Thoracic aorta (tissue), 2 donors: Measurements from ENCODE around the gene HOXB9. TPM values are rescaled to one million over a fixed set of nuclear protein-coding genes. Genes with fewer than 3 reads are reported as not detected.
A peak's percentile ranks its signal among the peaks of the same experiment; 100 is the strongest.

ENCODE experiments used
- ATAC-seq: fragments of 150-250 bp; one replicate; pipeline ENCODE4 v1.8.0; 2017; ENCODE audit warnings: low read depth; ENCODE audit not compliant: insufficient number of reproducible peaks, low FRiP score
- DNase-seq: peaks from one replicate; pipeline ENCODE4 v3.0.0-alpha.2; 2020; ENCODE audit warnings: low spot score
- H3K27ac ChIP-seq, 2 donors: fragments of 200-600 bp; sonication (generic); 1 replicate in 1 of 2; 2 replicates in 1 of 2; pipeline ENCODE4 v1.5.1; 2016; ENCODE audit warnings: mild to moderate bottlenecking in 2 of 2, moderate library complexity in 2 of 2
- H3K27me3 ChIP-seq: fragments of 200-600 bp; sonication (generic); replicated peaks from 2 replicates; pipeline ENCODE4 v1.6.0; 2016; ENCODE audit warnings: mild to moderate bottlenecking; ENCODE audit not compliant: insufficient read depth
- H3K36me3 ChIP-seq: fragments of 200-600 bp; sonication (generic); one replicate; pipeline ENCODE4 v1.5.1; 2016
- H3K4me1 ChIP-seq, 2 donors: fragments of 200-600 bp; sonication (generic); 1 replicate in 1 of 2; 2 replicates in 1 of 2; pipeline versions ENCODE4 v1.5.1 to v1.6.0; 2016; ENCODE audit warnings: low read depth in 2 of 2, mild to moderate bottlenecking in 1 of 2; ENCODE audit not compliant: control insufficient read depth in 1 of 2
- H3K4me3 ChIP-seq: fragments of 200-600 bp; sonication (generic); 2 replicates; pipeline ENCODE4 v1.5.1; 2016; ENCODE audit warnings: mild to moderate bottlenecking
- H3K9me3 ChIP-seq: fragments of 200-600 bp; sonication (generic); 2 replicates; pipeline ENCODE4 v1.5.1; 2016
- CTCF ChIP-seq: fragments of 200-600 bp; sonication (generic); IDR thresholded peaks from one replicate; pipeline ENCODE4 v1.5.1; 2019; ENCODE audit warnings: antibody characterized with exemption
- total RNA-seq, 2 donors: library from RNA; depleted of rRNA; stranded (reverse); fragments of >200 nt; gene quantifications; one replicate each; pipeline versions ENCODE4 v1.1.0 to v1.2.3, GENCODE V29; 2016

The HOXB9 gene
- total RNA-seq, 2 donors from 2014 or later = not detected

GRCh38 chr17:48613862-48614694 lies 12.1 kb downstream of the HOXB9 start:
- peaks cover 19% of the 10 kb centered on the region for H3K27me3 ChIP-seq
- H3K4me3 ChIP-seq = peak overlapping the region; percentile 81
- ATAC-seq (no peak), DNase-seq (no peak)
- no peak overlapping the region for H3K27ac ChIP-seq
- H3K4me1 ChIP-seq = peaks cover 4 to 52% of the 10 kb centered on the region in 2 donors
- no peaks in the 10 kb centered on the region for H3K36me3 ChIP-seq
- no peaks in the 10 kb centered on the region for H3K9me3 ChIP-seq
- TF ChIP-seq CTCF = no peak

- H3K27me3 ChIP-seq = peaks cover 19% of the 10 kb centered on the region
- DNase-seq (no peak), ATAC-seq (no peak)
- H3K4me3 ChIP-seq = peak overlapping the region; percentile 81
- no peaks in the 10 kb centered on the region for H3K36me3 ChIP-seq
- H3K4me1 ChIP-seq = peaks cover 4 to 52% of the 10 kb centered on the region in 2 donors
- H3K9me3 ChIP-seq = no peaks in the 10 kb centered on the region
- no peak for TF ChIP-seq CTCF
- H3K27ac ChIP-seq = peak overlapping the region in 1 of 2 donors; percentile 25
Observed at GRCh38 chr17:48612854-48613691, 13.1 kb downstream of the HOXB9 start.

- Histone ChIP-seq H3K4me1 (peaks cover 4 to 45% of the 10 kb centered on the region in 2 donors), H3K27me3 (peaks cover 19% of the 10 kb centered on the region), H3K27ac (peak overlapping the region in 1 of 2 donors; percentile 8), H3K4me3 (peak overlapping the region; percentile 81), H3K9me3 (no peaks in the 10 kb centered on the region), H3K36me3 (no peaks in the 10 kb centered on the region)
- TF ChIP-seq CTCF = no peak
- ATAC-seq = no peak
- DNase-seq = no peak
Observed at GRCh38 chr17:48612456-48612853, 13.7 kb downstream of the HOXB9 start.

- TF ChIP-seq CTCF = no peak
- Histone ChIP-seq H3K4me3 (peak overlapping the region; percentile 81), H3K9me3 (no peaks in the 10 kb centered on the region), H3K27me3 (peaks cover 19% of the 10 kb centered on the region), H3K36me3 (no peaks in the 10 kb centered on the region), H3K4me1 (peaks cover 4 to 45% of the 10 kb centered on the region in 2 donors), H3K27ac (peak overlapping the region; percentile 78 to 91)
- no peak for DNase-seq
- no peak for ATAC-seq
Observed at GRCh38 chr17:48611681-48612455, 14.3 kb downstream of the HOXB9 start.
